Stimulated activated naive CD8-positive, alpha-beta T cell treated with anti-CD3 and anti-CD28 coated beads, Interleukin-15, amount 100 ng/mL, for 72 hours (primary cell): ENCODE measurements around the gene DPYD.

Experiments used
- ATAC-seq: fragments of 150-1000 bp; cut with Tn5 transposase; 2 replicates; pipeline ENCODE4 v1.10.0; 2021; ENCODE audit warnings: mild to moderate bottlenecking, moderate library complexity
- DNase-seq, 2 donors: peaks; one replicate each; pipeline ENCODE4 v3.0.0; 2021 to 2022
- H3K27ac Mint-ChIP-seq, 2 donors: one replicate each; pipeline ENCODE4 v1.8.0; 2022; ENCODE audit warnings: mild to moderate bottlenecking in 2 of 2, mixed read lengths in 2 of 2, moderate library complexity in 2 of 2
- H3K27me3 Mint-ChIP-seq: one replicate; pipeline ENCODE4 v1.8.0; 2022; ENCODE audit warnings: mixed read lengths
- H3K4me1 Mint-ChIP-seq: one replicate; pipeline ENCODE4 v1.8.0; 2022; ENCODE audit warnings: mild to moderate bottlenecking, mixed read lengths
- H3K4me3 Mint-ChIP-seq, 2 donors: one replicate each; pipeline ENCODE4 v1.8.0; 2022; ENCODE audit warnings: mild to moderate bottlenecking in 2 of 2, mixed read lengths in 2 of 2, moderate library complexity in 1 of 2
- H3K9me3 Mint-ChIP-seq, 2 donors: one replicate each; pipeline ENCODE4 v1.8.0; 2022; ENCODE audit warnings: mixed read lengths in 2 of 2

The DPYD gene

DNA sequence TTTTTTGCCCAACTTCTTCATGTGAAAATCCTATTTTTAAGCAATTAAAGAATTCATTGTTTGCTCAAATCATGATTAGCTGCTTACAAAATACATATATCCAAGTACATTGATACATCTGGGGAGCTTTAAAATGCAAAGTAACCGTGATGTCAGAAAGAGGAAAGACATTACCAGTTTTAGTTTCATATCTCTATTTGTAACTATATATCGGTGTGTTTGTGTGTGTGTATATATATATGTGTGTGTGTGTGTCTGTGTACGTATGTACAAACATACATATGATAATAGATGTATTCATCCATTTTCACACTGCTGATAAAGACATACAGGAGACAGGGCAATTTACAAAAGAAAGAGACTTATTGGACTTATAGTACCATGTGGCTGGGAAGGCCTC, 310.1 kb downstream of the DPYD start:
- H3K9me3 Mint-ChIP-seq: peaks cover 0 to 4% of the 10 kb centered on the region in 2 donors
- H3K4me3 Mint-ChIP-seq: no peak overlapping the region
- ATAC-seq: no peak
- H3K27me3 Mint-ChIP-seq: no peaks in the 10 kb centered on the region
- no peaks in the 10 kb centered on the region for H3K4me1 Mint-ChIP-seq
- DNase-seq: no peak
- no peak overlapping the region for H3K27ac Mint-ChIP-seq

DNA sequence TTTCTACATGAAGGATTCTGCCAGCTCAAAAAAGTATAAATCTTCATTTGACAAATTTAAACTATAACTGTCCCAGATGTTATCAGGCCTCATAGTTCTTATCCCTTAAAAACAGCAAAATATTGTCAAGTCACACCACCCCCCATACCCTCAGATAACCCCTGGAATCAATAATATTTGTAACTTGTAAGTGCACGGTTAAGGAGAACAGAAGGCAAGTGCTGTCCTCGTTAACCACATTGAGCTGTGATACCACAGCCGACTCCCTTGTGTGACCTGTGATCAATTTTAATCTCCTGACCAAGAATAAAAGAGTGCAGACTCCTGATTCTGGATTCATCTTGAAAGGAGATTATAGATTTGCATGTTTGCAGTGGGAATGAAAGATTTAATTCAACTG, 310.7 kb downstream of the DPYD start:
- H3K4me1 Mint-ChIP-seq: no peaks in the 10 kb centered on the region
- H3K9me3 Mint-ChIP-seq: peaks cover 0 to 4% of the 10 kb centered on the region in 2 donors
- ATAC-seq: no peak
- H3K27me3 Mint-ChIP-seq: no peaks in the 10 kb centered on the region
- no peak overlapping the region for H3K4me3 Mint-ChIP-seq
- no peak for DNase-seq
- H3K27ac Mint-ChIP-seq: peak overlapping the region in 1 of 2 donors; percentile 16

DNA sequence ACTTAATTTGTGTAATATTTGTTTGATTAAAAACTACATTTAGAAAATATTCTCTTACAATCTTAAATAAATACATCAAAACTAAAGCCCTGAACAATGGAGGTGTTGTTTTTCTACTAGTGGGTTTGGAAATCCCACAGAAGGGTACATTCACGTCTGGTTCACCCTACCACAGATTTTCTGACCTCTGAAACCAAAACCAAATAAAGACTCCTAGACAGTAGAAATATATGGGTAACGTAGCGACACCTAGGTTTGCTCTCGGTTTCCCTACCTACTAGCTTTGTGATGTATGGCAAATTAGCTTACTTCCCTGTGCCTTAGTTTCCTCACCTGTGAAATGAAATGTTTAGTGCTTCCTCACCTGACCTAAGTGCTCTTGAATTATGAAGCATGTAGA, 312.6 kb downstream of the DPYD start:
- H3K27me3 Mint-ChIP-seq: no peaks in the 10 kb centered on the region
- ATAC-seq (no peak), DNase-seq (no peak)
- H3K9me3 Mint-ChIP-seq: peaks cover 0 to 4% of the 10 kb centered on the region in 2 donors
- no peaks in the 10 kb centered on the region for H3K4me1 Mint-ChIP-seq
- no peak overlapping the region for H3K4me3 Mint-ChIP-seq
- no peak overlapping the region for H3K27ac Mint-ChIP-seq

DNA sequence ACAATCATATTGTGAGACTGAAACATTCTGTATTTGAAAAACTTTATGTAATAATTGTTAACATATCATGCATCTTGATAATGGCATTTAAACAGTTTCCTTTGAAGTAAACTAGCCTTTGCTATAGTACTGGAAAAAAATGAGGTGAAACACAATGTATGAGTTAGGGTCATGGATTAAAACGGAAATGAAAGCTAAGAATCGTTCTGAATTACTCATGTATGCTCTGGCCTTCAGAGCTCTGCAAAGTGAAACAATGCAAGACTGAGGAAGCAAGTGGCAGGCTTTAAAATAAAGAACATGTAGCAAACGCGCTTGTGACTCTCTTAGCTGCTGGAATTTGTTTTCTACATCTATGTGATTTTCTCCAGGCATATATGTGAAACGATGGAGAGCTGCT, 317.1 kb downstream of the DPYD start:
- no peak for ATAC-seq
- no peaks in the 10 kb centered on the region for H3K27me3 Mint-ChIP-seq
- H3K9me3 Mint-ChIP-seq: no peaks in the 10 kb centered on the region
- no peak overlapping the region for H3K27ac Mint-ChIP-seq
- H3K4me1 Mint-ChIP-seq: no peaks in the 10 kb centered on the region
- DNase-seq: no peak
- no peak overlapping the region for H3K4me3 Mint-ChIP-seq

DNA sequence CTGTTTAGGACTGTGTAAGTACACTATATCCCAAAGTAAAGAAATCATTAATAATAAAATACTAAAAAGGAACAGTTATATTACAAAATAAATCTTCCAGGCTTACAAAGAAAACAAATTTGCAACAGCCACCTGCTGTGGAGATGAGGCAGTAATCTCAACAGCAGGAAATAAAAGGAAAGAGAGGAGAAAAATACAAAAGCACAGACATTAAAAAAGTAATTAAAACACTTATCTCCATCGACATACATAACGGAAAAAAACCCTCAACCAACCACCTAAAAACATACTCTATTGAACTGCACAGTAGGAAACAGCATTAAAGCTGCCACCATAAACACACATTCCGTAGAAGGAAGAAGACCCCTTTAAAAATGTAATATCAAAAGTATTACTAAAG, 317.6 kb downstream of the DPYD start:
- H3K4me3 Mint-ChIP-seq: no peak overlapping the region
- H3K9me3 Mint-ChIP-seq: no peaks in the 10 kb centered on the region
- no peaks in the 10 kb centered on the region for H3K4me1 Mint-ChIP-seq
- DNase-seq (no peak), ATAC-seq (no peak)
- no peaks in the 10 kb centered on the region for H3K27me3 Mint-ChIP-seq
- no peak overlapping the region for H3K27ac Mint-ChIP-seq

GRCh38 chr1:97599447-97599846, 321.4 kb downstream of the DPYD start:
- H3K4me3 Mint-ChIP-seq: no peak overlapping the region
- ATAC-seq (peak; percentile 85), DNase-seq (peak in 1 of 2 donors; percentile 12)
- H3K27me3 Mint-ChIP-seq: no peaks in the 10 kb centered on the region
- H3K27ac Mint-ChIP-seq: no peak overlapping the region
- H3K9me3 Mint-ChIP-seq: no peaks in the 10 kb centered on the region
- no peaks in the 10 kb centered on the region for H3K4me1 Mint-ChIP-seq

DNA sequence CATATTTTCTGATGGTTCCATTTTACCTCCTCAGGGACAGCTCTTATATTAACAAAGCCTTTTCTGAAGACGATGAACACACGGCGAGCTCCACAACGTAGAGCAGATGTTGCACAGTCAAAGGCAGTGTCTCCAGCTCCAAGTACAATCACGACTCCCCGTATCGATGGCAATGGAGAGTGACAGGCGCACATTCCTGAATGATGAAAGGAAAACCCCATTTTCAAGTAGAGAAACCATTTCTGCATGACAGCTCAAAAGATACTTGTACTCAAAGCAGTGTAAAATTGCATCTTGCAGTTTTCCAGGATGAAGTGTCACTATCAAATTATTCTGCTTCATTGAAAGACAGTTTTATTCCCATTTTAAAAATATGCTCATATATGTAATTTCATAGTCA, 327.6 kb downstream of the DPYD start:
- ATAC-seq (no peak), DNase-seq (no peak)
- Mint-ChIP-seq H3K4me3 (no peak overlapping the region), H3K4me1 (no peaks in the 10 kb centered on the region), H3K27ac (no peak overlapping the region), H3K27me3 (no peaks in the 10 kb centered on the region), H3K9me3 (peaks cover 5 to 7% of the 10 kb centered on the region in 2 donors)

GRCh38 chr1:97588772-97589171, 332.1 kb downstream of the DPYD start:
- no peak overlapping the region for H3K27ac Mint-ChIP-seq
- no peak for ATAC-seq
- H3K27me3 Mint-ChIP-seq: no peaks in the 10 kb centered on the region
- DNase-seq: no peak
- H3K9me3 Mint-ChIP-seq: peaks cover 5 to 7% of the 10 kb centered on the region in 2 donors
- no peaks in the 10 kb centered on the region for H3K4me1 Mint-ChIP-seq
- H3K4me3 Mint-ChIP-seq: no peak overlapping the region

GRCh38 chr1:97581614-97582051, 339.2 kb downstream of the DPYD start:
- Mint-ChIP-seq H3K9me3 (no peaks in the 10 kb centered on the region), H3K4me3 (no peak overlapping the region), H3K27me3 (no peaks in the 10 kb centered on the region), H3K4me1 (no peaks in the 10 kb centered on the region), H3K27ac (no peak overlapping the region)
- ATAC-seq (no peak), DNase-seq (no peak)

DNA sequence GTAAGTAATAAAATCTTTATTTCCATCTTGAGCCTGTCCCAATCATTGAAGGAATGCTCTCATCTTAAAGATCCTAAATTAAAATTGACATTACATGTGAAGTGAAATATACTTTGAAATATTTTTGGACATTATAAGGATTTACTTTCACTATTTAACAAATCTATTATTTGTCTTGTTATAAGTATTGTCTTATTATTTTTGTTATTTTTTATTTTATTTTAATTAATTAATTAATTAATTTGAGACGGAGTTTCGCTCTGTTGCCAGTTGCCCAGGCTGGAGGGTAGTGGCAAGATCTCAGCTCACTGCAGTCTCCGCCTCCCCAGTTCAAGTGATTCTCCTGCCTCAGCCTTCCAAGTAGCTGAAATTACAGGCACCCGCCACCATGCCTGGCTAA, 343.2 kb downstream of the DPYD start:
- no peak for ATAC-seq
- H3K27ac Mint-ChIP-seq: no peak overlapping the region
- H3K4me3 Mint-ChIP-seq: no peak overlapping the region
- H3K4me1 Mint-ChIP-seq: no peaks in the 10 kb centered on the region
- no peak for DNase-seq
- H3K9me3 Mint-ChIP-seq: no peaks in the 10 kb centered on the region
- H3K27me3 Mint-ChIP-seq: no peaks in the 10 kb centered on the region

DNA sequence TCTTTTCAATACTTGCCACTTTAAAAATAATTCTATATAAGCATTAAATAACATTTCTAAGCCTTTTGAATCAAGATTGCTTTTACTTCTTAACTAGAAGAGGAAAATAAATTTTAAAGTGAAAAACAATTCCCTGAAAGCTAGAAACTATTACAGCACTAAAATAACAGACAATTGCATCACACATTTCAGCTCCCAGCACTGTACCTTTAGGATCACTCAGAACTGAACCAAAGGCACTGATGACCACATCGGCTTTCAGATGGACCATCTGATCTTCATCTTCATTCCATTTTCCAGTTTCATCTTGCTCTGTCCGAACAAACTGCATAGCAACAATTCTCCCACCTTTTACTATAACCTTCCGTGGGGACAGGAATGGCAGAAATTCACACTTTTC, 347.3 kb downstream of the DPYD start:
- no peaks in the 10 kb centered on the region for H3K27me3 Mint-ChIP-seq
- H3K4me3 Mint-ChIP-seq: no peak overlapping the region
- H3K9me3 Mint-ChIP-seq: no peaks in the 10 kb centered on the region
- DNase-seq: no peak
- H3K4me1 Mint-ChIP-seq: no peaks in the 10 kb centered on the region
- H3K27ac Mint-ChIP-seq: no peak overlapping the region
- ATAC-seq: no peak

GRCh38 chr1:97572561-97572960, 348.3 kb downstream of the DPYD start:
- H3K27ac Mint-ChIP-seq: no peak overlapping the region
- no peaks in the 10 kb centered on the region for H3K9me3 Mint-ChIP-seq
- no peaks in the 10 kb centered on the region for H3K4me1 Mint-ChIP-seq
- DNase-seq (no peak), ATAC-seq (no peak)
- H3K4me3 Mint-ChIP-seq: no peak overlapping the region
- H3K27me3 Mint-ChIP-seq: no peaks in the 10 kb centered on the region

GRCh38 chr1:97571760-97572159, 349.1 kb downstream of the DPYD start:
- Mint-ChIP-seq H3K27me3 (no peaks in the 10 kb centered on the region), H3K4me1 (no peaks in the 10 kb centered on the region), H3K27ac (no peak overlapping the region), H3K4me3 (no peak overlapping the region), H3K9me3 (no peaks in the 10 kb centered on the region)
- DNase-seq (no peak), ATAC-seq (no peak)

- DNase-seq: no peak
- H3K27ac Mint-ChIP-seq: peak overlapping the region in 1 of 2 donors; percentile 43
- no peaks in the 10 kb centered on the region for H3K27me3 Mint-ChIP-seq
- H3K4me3 Mint-ChIP-seq: no peak overlapping the region
- no peak for ATAC-seq
- no peaks in the 10 kb centered on the region for H3K9me3 Mint-ChIP-seq
- no peaks in the 10 kb centered on the region for H3K4me1 Mint-ChIP-seq
These were observed 350.1 kb downstream of the DPYD start for GRCh38 chr1:97570691-97571090.

DNA sequence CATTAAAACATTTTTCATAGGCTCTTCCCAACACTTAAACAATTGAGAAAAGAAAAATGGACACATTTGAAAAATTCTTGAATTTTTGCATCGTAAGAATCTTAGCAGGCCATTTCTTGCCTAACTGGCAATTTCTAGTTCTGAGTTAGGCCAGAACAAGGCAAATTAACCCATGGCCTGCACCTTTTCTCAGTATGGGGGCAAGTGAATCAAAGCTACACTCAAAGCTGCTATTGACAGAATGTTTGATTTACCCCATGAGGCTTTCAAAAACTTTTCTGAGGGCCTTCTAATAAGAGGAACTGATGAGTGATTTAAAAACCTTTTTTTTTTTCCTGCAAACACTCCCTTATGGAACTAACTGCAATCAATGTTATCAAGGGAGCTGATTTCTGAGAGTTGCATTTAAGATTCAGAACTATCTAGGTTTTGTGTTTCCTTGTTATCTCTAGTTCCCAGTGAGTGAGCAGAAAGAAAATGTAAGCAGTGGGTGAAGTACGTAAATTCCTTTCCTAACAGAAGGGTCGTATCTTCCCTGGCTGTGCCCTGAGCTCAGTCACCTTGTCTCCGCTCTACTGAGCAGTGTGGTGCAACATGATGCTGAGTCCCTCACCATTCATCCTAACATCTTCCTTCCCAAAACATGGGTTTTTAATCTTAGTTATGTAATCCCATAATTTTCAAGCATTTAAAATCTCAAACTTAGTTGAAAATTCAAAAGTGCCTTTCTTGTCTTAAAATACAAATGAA, 353.7 kb downstream of the DPYD start:
- Mint-ChIP-seq H3K9me3 (no peaks in the 10 kb centered on the region), H3K27ac (no peak overlapping the region), H3K27me3 (no peaks in the 10 kb centered on the region), H3K4me1 (no peaks in the 10 kb centered on the region), H3K4me3 (no peak overlapping the region)
- ATAC-seq: no peak
- no peak for DNase-seq

DNA sequence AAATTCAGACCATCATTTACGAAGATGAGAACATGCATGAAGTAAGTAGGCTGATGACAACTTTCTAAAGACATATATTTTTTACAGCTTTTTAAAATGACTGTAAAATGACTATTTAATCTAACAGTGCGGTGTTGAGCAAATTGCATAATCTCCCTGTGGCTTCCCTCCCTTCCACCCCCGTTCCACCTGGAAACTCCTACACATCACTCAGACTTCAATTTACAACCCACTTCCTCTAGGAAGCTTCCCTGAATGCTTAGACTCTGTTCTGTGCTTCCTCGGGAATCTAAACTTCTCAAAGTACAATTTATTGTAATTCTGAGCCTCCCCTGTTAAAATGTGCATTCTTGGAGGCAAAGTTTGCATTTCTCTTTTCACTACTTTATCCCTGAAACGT, 354.9 kb downstream of the DPYD start:
- Mint-ChIP-seq H3K9me3 (no peaks in the 10 kb centered on the region), H3K4me3 (no peak overlapping the region), H3K27ac (no peak overlapping the region), H3K4me1 (no peaks in the 10 kb centered on the region), H3K27me3 (no peaks in the 10 kb centered on the region)
- DNase-seq (no peak), ATAC-seq (no peak)

DNA sequence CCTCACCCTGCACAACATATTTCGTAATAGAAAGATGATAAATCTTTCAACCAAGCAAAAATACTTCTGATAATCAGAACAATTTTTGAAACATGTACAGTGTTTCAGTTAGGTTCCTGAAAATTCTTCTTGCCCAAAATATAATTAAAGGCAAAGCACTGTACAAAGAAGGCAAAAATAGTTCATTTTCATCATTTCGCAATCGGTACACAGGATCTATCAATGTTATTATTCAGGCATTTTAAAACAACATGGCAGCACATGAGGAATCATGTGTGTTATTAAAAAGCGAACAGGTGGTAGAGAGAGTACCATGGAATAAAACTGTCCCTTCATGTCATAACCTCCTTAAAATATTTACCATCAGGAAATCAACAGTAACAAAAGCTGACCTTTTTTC, 356.9 kb downstream of the DPYD start:
- Mint-ChIP-seq H3K27ac (no peak overlapping the region), H3K27me3 (no peaks in the 10 kb centered on the region), H3K4me3 (no peak overlapping the region), H3K9me3 (no peaks in the 10 kb centered on the region), H3K4me1 (no peaks in the 10 kb centered on the region)
- DNase-seq (no peak), ATAC-seq (no peak)
